Vagina (tissue), 2 donors: Measurements from ENCODE around the gene SETD1B.
"Not testable (repeated sequence)": the region's sequence is repeated elsewhere in the genome, so short reads cannot be mapped to it uniquely, and the experiment has no call there.

Experiments
- POLR2A ChIP-seq, 2 donors: fragments of 450-650 bp; IDR thresholded peaks; one replicate each; pipeline ENCODE4 v1.6.1; 2017; ENCODE audit warnings: antibody characterized with exemption in 2 of 2, mild to moderate bottlenecking in 2 of 2, moderate library complexity in 2 of 2
- POLR2AphosphoS5 ChIP-seq, 2 donors: sonication (generic); formaldehyde crosslinking; IDR thresholded peaks; one replicate each; pipeline ENCODE4 v1.9.0; 2017; ENCODE audit warnings: antibody characterized with exemption in 2 of 2, mild to moderate bottlenecking in 2 of 2, low read depth in 1 of 2; ENCODE audit not compliant: insufficient read depth in 1 of 2
- TF ChIP-seq, protein P1 (sequence below), 3 experiments: fragments of 450-650 bp in 2 of 3; fragments of 200-600 bp in 1 of 3; sonication (generic) in 1 of 3; IDR thresholded peaks; one replicate each; pipeline ENCODE4 v1.5.1; 2017 to 2019; ENCODE audit warnings: antibody characterized with exemption in 3 of 3, mild to moderate bottlenecking in 2 of 3, moderate library complexity in 2 of 3

DNA sequence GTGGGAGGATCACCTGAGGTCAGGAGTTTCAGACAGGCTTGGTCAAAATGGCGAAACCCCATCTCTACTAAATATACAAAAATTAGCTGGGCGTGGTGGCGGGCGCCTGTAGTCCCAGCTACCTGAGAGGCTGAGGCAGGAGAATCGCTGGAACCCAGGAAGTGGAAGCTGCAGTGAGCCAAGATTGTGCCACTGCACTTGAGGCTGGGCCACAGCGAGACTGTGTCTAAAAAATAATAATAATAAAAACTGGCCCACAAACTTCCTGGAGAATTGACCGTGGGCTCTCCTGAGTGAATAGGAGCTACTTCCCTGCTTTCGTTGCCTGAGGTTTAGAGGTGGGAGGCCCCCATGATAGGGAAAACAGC is 72.3 kb downstream of the SETD1B start:
- TF ChIP-seq, protein P1, sequence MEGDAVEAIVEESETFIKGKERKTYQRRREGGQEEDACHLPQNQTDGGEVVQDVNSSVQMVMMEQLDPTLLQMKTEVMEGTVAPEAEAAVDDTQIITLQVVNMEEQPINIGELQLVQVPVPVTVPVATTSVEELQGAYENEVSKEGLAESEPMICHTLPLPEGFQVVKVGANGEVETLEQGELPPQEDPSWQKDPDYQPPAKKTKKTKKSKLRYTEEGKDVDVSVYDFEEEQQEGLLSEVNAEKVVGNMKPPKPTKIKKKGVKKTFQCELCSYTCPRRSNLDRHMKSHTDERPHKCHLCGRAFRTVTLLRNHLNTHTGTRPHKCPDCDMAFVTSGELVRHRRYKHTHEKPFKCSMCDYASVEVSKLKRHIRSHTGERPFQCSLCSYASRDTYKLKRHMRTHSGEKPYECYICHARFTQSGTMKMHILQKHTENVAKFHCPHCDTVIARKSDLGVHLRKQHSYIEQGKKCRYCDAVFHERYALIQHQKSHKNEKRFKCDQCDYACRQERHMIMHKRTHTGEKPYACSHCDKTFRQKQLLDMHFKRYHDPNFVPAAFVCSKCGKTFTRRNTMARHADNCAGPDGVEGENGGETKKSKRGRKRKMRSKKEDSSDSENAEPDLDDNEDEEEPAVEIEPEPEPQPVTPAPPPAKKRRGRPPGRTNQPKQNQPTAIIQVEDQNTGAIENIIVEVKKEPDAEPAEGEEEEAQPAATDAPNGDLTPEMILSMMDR (IDR thresholded peaks at IDR 0.05): not testable (repeated sequence)
- TF ChIP-seq POLR2A (IDR thresholded peaks at IDR 0.05); POLR2AphosphoS5 (IDR thresholded peaks at IDR 0.05; ENCODE audit: insufficient read depth in 1 of 2, low read depth in 1 of 2): not testable (repeated sequence)
